Measurements from ENCODE around the gene CDH13. TPM values are rescaled to one million over a fixed set of nuclear protein-coding genes. Genes with fewer than 3 reads are reported as not detected.

CDH13 gene
- total and polyA plus RNA-seq, 10 of the 15 experiments (the other 5 are each of a cell fraction or from before 2014, with no cell fraction given), result under 0.01 to 0.05 TPM; not detected in 8

GRCh38 chr16:83508295-83508694, 881.5 kb downstream of the CDH13 start (continued):
- TF ChIP-seq PAX5 (IDR thresholded peaks at IDR 0.05; ENCODE audit: borderline replicate concordance, low read depth, low read length) (no peak), BCL3 (IDR thresholded peaks at IDR 0.05; ENCODE audit: borderline replicate concordance, insufficient read depth, low read depth, low read length, poor library complexity, severe bottlenecking) (no peak), ZBTB40 (IDR thresholded peaks at IDR 0.05; ENCODE audit: borderline replicate concordance) (no peak), RELA (IDR thresholded peaks at IDR 0.05; ENCODE audit: borderline replicate concordance, partially characterized antibody) (no peak), HDAC2 (IDR thresholded peaks at IDR 0.05) (no peak)

- Histone ChIP-seq H3K9me3 (replicated peaks; ENCODE audit: control insufficient read depth, insufficient read depth, low read length) (no peaks in the 10 kb centered on the region), H2AFZ (ENCODE audit: control insufficient read depth, low read depth, low read length) (no peak overlapping the region), H3K9ac (ENCODE audit: control insufficient read depth, insufficient read depth, low read length) (no peak overlapping the region), H3K4me3 (no peak overlapping the region), H3K4me1 (ENCODE audit: control insufficient read depth, insufficient read depth, low read length) (no peaks in the 10 kb centered on the region), H4K20me1 (ENCODE audit: control insufficient read depth, insufficient read depth) (no peaks in the 10 kb centered on the region), H3K79me2 (ENCODE audit: control insufficient read depth, insufficient read depth, low read length) (no peaks in the 10 kb centered on the region), H3K4me2 (ENCODE audit: control insufficient read depth, insufficient read depth) (no peak overlapping the region), H3K27me3 (replicated peaks in 1 of 2; ENCODE audit: control insufficient read depth in 2 of 2, insufficient read depth in 2 of 2, low read length in 1 of 2) (no peaks in the 10 kb centered on the region), H3K36me3 (ENCODE audit: control insufficient read depth in 2 of 2, insufficient read depth in 2 of 2, low read length in 1 of 2) (no peaks in the 10 kb centered on the region), H3K27ac (ENCODE audit: control insufficient read depth, insufficient read depth) (no peak overlapping the region)
- DNase-seq (ENCODE audit: low read depth, low spot score) (no peak), FAIRE-seq (no peak), ATAC-seq (no peak)
- CTCF ChIA-PET, result no interaction called here
- intact Hi-C loops (cut with micrococcal nuclease; ENCODE audit: unreplicated experiment), result no loop called here
- POLR2A ChIA-PET, result no interaction called here
- in situ Hi-C loops (cut with MboI), result no loop called here
- no TSS peak for BruUV-seq (replicated peaks)
- RAD21 ChIA-PET (ENCODE audit: unreplicated experiment), result no interaction called here
- SMC1A ChIA-PET (ENCODE audit: uncharacterized antibody, unreplicated experiment), result no interaction called here
- TF ChIP-seq MEF2A (IDR thresholded peaks at IDR 0.05; ENCODE audit: insufficient read depth, low read depth, low read length) (no peak), ATF3 (IDR thresholded peaks at IDR 0.05; ENCODE audit: borderline replicate concordance, extremely low read depth, low read depth, low read length) (no peak), RUNX3 (IDR thresholded peaks at IDR 0.05; ENCODE audit: low read length) (no peak), MTA2 (IDR thresholded peaks at IDR 0.05; ENCODE audit: low read depth) (no peak), POLR2AphosphoS2 (IDR thresholded peaks at IDR 0.05; ENCODE audit: low read depth, low read length) (no peak), RELA (IDR thresholded peaks at IDR 0.05; ENCODE audit: borderline replicate concordance, partially characterized antibody) (no peak), IRF4 (IDR thresholded peaks at IDR 0.05; ENCODE audit: low read depth, low read length) (no peak), TARDBP (IDR thresholded peaks at IDR 0.05; ENCODE audit: borderline replicate concordance) (no peak), E2F4 (IDR thresholded peaks at IDR 0.05; ENCODE audit: low read depth, low read length) (no peak), ZNF274 (IDR thresholded peaks at IDR 0.05; ENCODE audit: insufficient read depth, insufficient read length) (no peak), CBX3 (IDR thresholded peaks at IDR 0.05; ENCODE audit: borderline replicate concordance, low read depth) (no peak), SPI1 (IDR thresholded peaks at IDR 0.05; ENCODE audit: borderline replicate concordance, insufficient read depth, low read depth, low read length) (no peak), MAX (IDR thresholded peaks at IDR 0.05; ENCODE audit: low read depth, low read length) (no peak), NFXL1 (IDR thresholded peaks at IDR 0.05; ENCODE audit: borderline replicate concordance) (no peak)
Measured at GRCh38 chr16:83509316-83509715, 882.5 kb downstream of the CDH13 start.
